Measurements from ENCODE around the gene NAV2. TPM values are rescaled to one million over a fixed set of nuclear protein-coding genes. Genes with fewer than 3 reads are reported as not detected.

The NAV2 gene
- total RNA-seq, 1 experiment from 2014 or later = 139 TPM

GRCh38 chr11:19766206-19766605, 53.6 kb downstream of the NAV2 start:
- no peak for TF ChIP-seq CTCF (IDR thresholded peaks at IDR 0.05; ENCODE audit: unreplicated experiment)
- no peaks in the 10 kb centered on the region for H3K27me3 Mint-ChIP-seq (ENCODE audit: insufficient read depth, unreplicated experiment)
- peaks cover 9% of the 10 kb centered on the region for H3K4me1 Mint-ChIP-seq (ENCODE audit: insufficient read depth, unreplicated experiment)
- no peak overlapping the region for H3K27ac Mint-ChIP-seq (ENCODE audit: low read depth, unreplicated experiment)
- intact Hi-C loops (cut with micrococcal nuclease) = no loop called here
- ChIA-PET CTCF (interaction anchor here (0.8 to 1.9 kb wide), 5 partner anchors 12 to 209 kb away, joined by 3 to 13 read pairs (median 5); no protein-coding TSS in a partner anchor), POLR2A (no interaction called here)
- no peaks in the 10 kb centered on the region for H3K9me3 Mint-ChIP-seq (ENCODE audit: unreplicated experiment)
- peaks cover 9% of the 10 kb centered on the region for H3K36me3 Mint-ChIP-seq (ENCODE audit: insufficient read depth, unreplicated experiment)
- BruUV-seq (replicated peaks) = no TSS peak
- DNase-seq (ENCODE audit: unreplicated experiment) = no peak
- H3K4me3 Mint-ChIP-seq (ENCODE audit: unreplicated experiment) = no peak overlapping the region

- DNase-seq (ENCODE audit: unreplicated experiment) = peak; percentile 46
- BruUV-seq (replicated peaks) = no TSS peak
- H3K4me1 Mint-ChIP-seq (ENCODE audit: insufficient read depth, unreplicated experiment) = peaks cover 9% of the 10 kb centered on the region
- ChIA-PET CTCF (interaction anchor here (0.8 to 1.9 kb wide), 6 partner anchors 11 to 696 kb away, joined by 3 to 13 read pairs (median 4); no protein-coding TSS in a partner anchor), POLR2A (no interaction called here)
- H3K36me3 Mint-ChIP-seq (ENCODE audit: insufficient read depth, unreplicated experiment) = peaks cover 9% of the 10 kb centered on the region
- H3K9me3 Mint-ChIP-seq (ENCODE audit: unreplicated experiment) = no peaks in the 10 kb centered on the region
- intact Hi-C loops (cut with micrococcal nuclease) = no loop called here
- no peaks in the 10 kb centered on the region for H3K27me3 Mint-ChIP-seq (ENCODE audit: insufficient read depth, unreplicated experiment)
- TF ChIP-seq CTCF (IDR thresholded peaks at IDR 0.05; ENCODE audit: unreplicated experiment) = no peak
- no peak overlapping the region for H3K27ac Mint-ChIP-seq (ENCODE audit: low read depth, unreplicated experiment)
- H3K4me3 Mint-ChIP-seq (ENCODE audit: unreplicated experiment) = no peak overlapping the region
Observed at GRCh38 chr11:19766810-19767209, 54.2 kb downstream of the NAV2 start.

DNA sequence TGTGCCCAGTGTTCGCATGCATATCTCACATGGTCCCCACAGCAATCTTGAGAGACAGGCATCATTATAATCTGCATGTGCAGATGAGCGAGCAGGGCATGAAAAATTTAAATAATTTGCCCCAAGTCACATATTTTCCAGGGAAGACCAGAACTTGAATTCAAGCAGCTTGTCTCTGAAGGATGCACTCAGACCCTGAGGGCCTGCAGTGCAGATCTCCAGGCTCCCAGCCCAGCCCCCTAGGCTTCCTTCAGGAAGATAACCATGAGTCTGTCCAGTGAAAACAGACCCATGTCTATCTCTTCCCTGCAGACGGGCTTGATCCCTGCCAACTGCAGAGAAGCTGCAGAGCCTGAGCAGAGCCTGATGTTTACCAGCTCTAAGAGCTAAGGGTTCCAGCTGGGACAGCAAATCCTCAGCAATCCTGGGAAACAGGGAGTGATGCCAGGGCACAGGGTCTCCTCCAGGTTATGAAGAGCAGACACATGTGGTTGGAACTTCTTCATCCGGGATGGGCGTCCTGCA, 55.1 kb downstream of the NAV2 start:
- POLR2A ChIA-PET = no interaction called here
- Mint-ChIP-seq H3K4me1 (ENCODE audit: insufficient read depth, unreplicated experiment) (peaks cover 9% of the 10 kb centered on the region), H3K27ac (ENCODE audit: low read depth, unreplicated experiment) (no peak overlapping the region), H3K36me3 (ENCODE audit: insufficient read depth, unreplicated experiment) (peaks cover under 1% of the 10 kb centered on the region), H3K27me3 (ENCODE audit: insufficient read depth, unreplicated experiment) (no peaks in the 10 kb centered on the region), H3K4me3 (ENCODE audit: unreplicated experiment) (no peak overlapping the region), H3K9me3 (ENCODE audit: unreplicated experiment) (no peaks in the 10 kb centered on the region)
- BruUV-seq (replicated peaks) = no TSS peak
- intact Hi-C loops (cut with micrococcal nuclease) = no loop called here
- TF ChIP-seq CTCF (IDR thresholded peaks at IDR 0.05; ENCODE audit: unreplicated experiment) = no peak
- CTCF ChIA-PET = interaction anchor here (0.7 to 1.5 kb wide), 2 partner anchors 32 to 1648 kb away, joined by 3 read pairs; no protein-coding TSS in a partner anchor
- no peak for DNase-seq (ENCODE audit: unreplicated experiment)

DNA sequence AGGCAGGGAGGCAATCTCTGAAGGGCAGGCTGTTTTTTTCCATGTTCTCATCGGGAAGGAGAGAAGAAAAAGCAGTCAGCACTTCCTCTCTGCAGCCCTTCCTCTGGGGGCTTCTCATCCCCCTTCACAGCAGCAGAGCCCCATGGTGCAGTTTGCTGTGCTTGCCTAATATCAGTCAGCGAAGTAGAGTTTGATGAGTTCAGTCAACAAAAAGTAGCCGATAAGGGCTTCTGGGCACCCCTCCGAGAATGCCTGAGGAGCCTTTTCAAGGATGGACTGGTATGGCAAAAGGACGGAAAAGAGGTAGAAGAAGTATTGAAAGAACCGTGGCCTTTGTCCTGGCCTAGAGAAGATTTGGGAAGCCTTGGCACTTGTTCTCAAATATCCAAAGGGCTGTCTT, 55.6 kb downstream of the NAV2 start:
- no peak for TF ChIP-seq CTCF (IDR thresholded peaks at IDR 0.05; ENCODE audit: unreplicated experiment)
- Mint-ChIP-seq H3K4me1 (ENCODE audit: insufficient read depth, unreplicated experiment) (peaks cover 9% of the 10 kb centered on the region), H3K36me3 (ENCODE audit: insufficient read depth, unreplicated experiment) (no peaks in the 10 kb centered on the region), H3K27me3 (ENCODE audit: insufficient read depth, unreplicated experiment) (no peaks in the 10 kb centered on the region), H3K4me3 (ENCODE audit: unreplicated experiment) (no peak overlapping the region), H3K9me3 (ENCODE audit: unreplicated experiment) (no peaks in the 10 kb centered on the region), H3K27ac (ENCODE audit: low read depth, unreplicated experiment) (no peak overlapping the region)
- CTCF ChIA-PET = interaction anchor here (0.6 kb wide), 1 partner anchor 115 kb away, joined by 3 read pairs; no protein-coding TSS in a partner anchor
- DNase-seq (ENCODE audit: unreplicated experiment) = no peak
- intact Hi-C loops (cut with micrococcal nuclease) = no loop called here
- POLR2A ChIA-PET = no interaction called here
- BruUV-seq (replicated peaks) = no TSS peak
